Keratinocyte (primary cell): ENCODE data around the gene PCIF1. TPM values are rescaled to one million over a fixed set of nuclear protein-coding genes. Genes with fewer than 3 reads are reported as not detected.

Experiments used
- DNase-seq: peaks from one replicate; pipeline ENCODE4 v3.0.0-alpha.2; 2011; ENCODE audit warnings: low read depth, missing footprints, low spot score
- FAIRE-seq: peaks from 2 replicates; lab custom pipeline; 2011; peaks lifted over from hg19 to GRCh38; lab: Jason Lieb, UNC
- H2AFZ ChIP-seq: 2 replicates; pipeline ENCODE4 v1.6.0; 2012; ENCODE audit warnings: low read length, control low read depth, inconsistent platforms; ENCODE audit not compliant: control insufficient read depth
- H3K27ac ChIP-seq: 2 replicates; pipeline ENCODE4 v1.5.1; 2011; ENCODE audit warnings: low read length; ENCODE audit not compliant: control insufficient read depth, insufficient read depth
- H3K27me3 ChIP-seq: 3 replicates; pipeline ENCODE4 v1.6.0; 2011; ENCODE audit warnings: low read length; ENCODE audit not compliant: control insufficient read depth, insufficient read depth; ENCODE audit errors: extremely low read depth
- H3K36me3 ChIP-seq, 2 experiments: 2 replicates in 1 of 2; 3 replicates in 1 of 2; pipeline ENCODE4 v1.5.1; 2011; ENCODE audit warnings: low read length in 2 of 2, mild to moderate bottlenecking in 1 of 2; ENCODE audit not compliant: control insufficient read depth in 2 of 2, insufficient read depth in 2 of 2; ENCODE audit errors: extremely low read depth in 1 of 2
- H3K4me1 ChIP-seq: 3 replicates; pipeline ENCODE4 v1.5.1; 2011; ENCODE audit warnings: low read length; ENCODE audit not compliant: control insufficient read depth, insufficient read depth; ENCODE audit errors: extremely low read depth
- H3K4me2 ChIP-seq: 3 replicates; pipeline ENCODE4 v1.6.0; 2011; ENCODE audit warnings: low read depth, low read length; ENCODE audit not compliant: control insufficient read depth, insufficient read depth; ENCODE audit errors: extremely low read depth
- H3K4me3 ChIP-seq, 3 experiments: fragments of 200-600 bp in 1 of 3; sonication (generic) in 1 of 3; 2 replicates in 2 of 3; 3 replicates in 1 of 3; pipeline ENCODE4 v1.5.1; 2011 to 2016; ENCODE audit warnings: low read length in 3 of 3, mild to moderate bottlenecking in 3 of 3, control low read depth in 2 of 3, inconsistent platforms in 1 of 3, low read depth in 1 of 3, mixed read lengths in 1 of 3, mixed run types in 1 of 3, moderate library complexity in 1 of 3; ENCODE audit not compliant: control insufficient read depth in 2 of 3, insufficient read depth in 2 of 3; ENCODE audit errors: extremely low read depth in 1 of 3
- H3K79me2 ChIP-seq: 2 replicates; pipeline ENCODE4 v1.6.0; 2012; ENCODE audit warnings: low read length; ENCODE audit not compliant: control insufficient read depth, insufficient read depth
- H3K9ac ChIP-seq: 3 replicates; pipeline ENCODE4 v1.6.0; 2011; ENCODE audit warnings: low read length; ENCODE audit not compliant: control insufficient read depth, insufficient read depth; ENCODE audit errors: extremely low read depth
- H3K9me1 ChIP-seq: 3 replicates; pipeline ENCODE4 v1.6.0; 2011; ENCODE audit warnings: low read length; ENCODE audit not compliant: control insufficient read depth, insufficient read depth; ENCODE audit errors: extremely low read depth
- H3K9me3 ChIP-seq: 2 replicates; pipeline ENCODE4 v1.5.1; 2012; ENCODE audit warnings: low read depth, low read length; ENCODE audit not compliant: control insufficient read depth
- H4K20me1 ChIP-seq: 3 replicates; pipeline ENCODE4 v1.6.0; 2011; ENCODE audit warnings: low read length; ENCODE audit not compliant: control insufficient read depth, insufficient read depth; ENCODE audit errors: extremely low read depth
- CTCF ChIP-seq, 3 experiments: IDR thresholded peaks in 1 of 3; conservative IDR thresholded peaks in 1 of 3; optimal IDR thresholded peaks in 1 of 3; 2 replicates in 2 of 3; 3 replicates in 1 of 3; pipeline versions ENCODE3 to v1.5.1; 2011; ENCODE audit warnings: low read length in 3 of 3, mild to moderate bottlenecking in 3 of 3, moderate library complexity in 2 of 3, control low read depth in 1 of 3, inconsistent platforms in 1 of 3; ENCODE audit not compliant: insufficient read depth in 2 of 3; ENCODE audit errors: extremely low read depth in 1 of 3
- EZH2 ChIP-seq: IDR thresholded peaks from one replicate; pipeline ENCODE4 v1.6.1; 2012; ENCODE audit warnings: inconsistent platforms, mild to moderate bottlenecking, low read length, moderate library complexity
- dilution Hi-C: fragments of 300-500 bp; cut with MboI; formaldehyde crosslinking; loops from one replicate; pipeline ENCODE4 v1.7.0; 2020; ENCODE audit warnings: low sequenced_read_pairs; ENCODE audit not compliant: extremely low pct_ligation_motif_present
- polyA plus RNA-seq, 5 experiments: library from polyadenylated mRNA; depleted of rRNA in 3 of 5; stranded (reverse) in 3 of 5; stranded (forward) in 1 of 5; unstranded in 1 of 5; fragments of >200 nt; gene quantifications; 1 replicate in 1 of 5; 2 replicates in 3 of 5; 3 replicates in 1 of 5; pipeline versions ENCODE4 v1.2.1 to v1.2.3, GENCODE V29; 2011 to 2012; ENCODE audit warnings: missing spikeins in 2 of 5, low read depth in 1 of 5, low replicate concordance in 1 of 5

The PCIF1 gene
- polyA plus RNA-seq, 1 donor (not counting 4 experiments of a cell fraction or from before 2014, with no cell fraction given), result 7.0 TPM

DNA sequence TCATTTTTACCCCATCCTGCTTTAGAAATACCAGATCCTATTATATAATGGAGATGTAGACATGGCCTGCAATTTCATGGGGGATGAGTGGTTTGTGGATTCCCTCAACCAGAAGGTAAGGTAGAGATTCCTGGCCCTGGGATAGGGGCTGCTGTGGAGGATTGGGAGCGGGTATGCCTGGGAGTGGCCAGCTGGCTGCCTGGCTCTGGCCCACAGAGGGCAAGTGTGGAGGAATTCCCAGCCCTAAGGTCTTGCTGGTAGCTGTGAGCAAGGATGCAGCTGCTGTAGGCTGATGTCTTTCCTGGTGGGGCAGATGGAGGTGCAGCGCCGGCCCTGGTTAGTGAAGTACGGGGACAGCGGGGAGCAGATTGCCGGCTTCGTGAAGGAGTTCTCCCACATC lies 36.8 kb upstream of the PCIF1 start:
- H3K27me3 ChIP-seq, result no peaks in the 10 kb centered on the region
- peaks cover 13 to 37% of the 10 kb centered on the region in 2 experiments for H3K36me3 ChIP-seq
- H3K9me1 ChIP-seq, result no peaks in the 10 kb centered on the region
- no peaks in the 10 kb centered on the region for H3K9me3 ChIP-seq
- no peak overlapping the region for H3K4me2 ChIP-seq
- no peak for FAIRE-seq
- H4K20me1 ChIP-seq, result no peaks in the 10 kb centered on the region
- no peak overlapping the region for H3K27ac ChIP-seq
- no peak for DNase-seq
- no peaks in the 10 kb centered on the region for H3K79me2 ChIP-seq
- H3K9ac ChIP-seq, result no peak overlapping the region
- dilution Hi-C loops, result no loop called here
- no peak overlapping the region for H3K4me3 ChIP-seq
- TF ChIP-seq CTCF (optimal IDR thresholded peaks at IDR 0.05 in 1 of 3, IDR thresholded peaks at IDR 0.05 in 1 of 3, conservative IDR thresholded peaks at IDR 0.05 in 1 of 3; ENCODE audit: extremely low read depth in 1 of 3, insufficient read depth in 2 of 3, low read length in 3 of 3) (no peak), EZH2 (no peak)
- no peaks in the 10 kb centered on the region for H3K4me1 ChIP-seq
- H2AFZ ChIP-seq, result no peak overlapping the region

DNA sequence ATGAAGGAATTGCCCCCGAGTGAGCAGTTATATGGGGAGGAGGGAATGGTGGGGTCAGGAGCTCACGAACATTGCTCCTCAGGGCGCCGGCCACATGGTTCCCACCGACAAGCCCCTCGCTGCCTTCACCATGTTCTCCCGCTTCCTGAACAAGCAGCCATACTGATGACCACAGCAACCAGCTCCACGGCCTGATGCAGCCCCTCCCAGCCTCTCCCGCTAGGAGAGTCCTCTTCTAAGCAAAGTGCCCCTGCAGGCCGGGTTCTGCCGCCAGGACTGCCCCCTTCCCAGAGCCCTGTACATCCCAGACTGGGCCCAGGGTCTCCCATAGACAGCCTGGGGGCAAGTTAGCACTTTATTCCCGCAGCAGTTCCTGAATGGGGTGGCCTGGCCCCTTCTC lies 36.2 kb upstream of the PCIF1 start:
- dilution Hi-C loops, result no loop called here
- Histone ChIP-seq H3K9ac (no peak overlapping the region), H3K4me1 (no peaks in the 10 kb centered on the region), H3K9me3 (no peaks in the 10 kb centered on the region), H3K27me3 (no peaks in the 10 kb centered on the region), H3K79me2 (no peaks in the 10 kb centered on the region), H3K36me3 (peaks cover 13 to 37% of the 10 kb centered on the region in 2 experiments), H4K20me1 (no peaks in the 10 kb centered on the region), H3K4me2 (no peak overlapping the region), H3K9me1 (no peaks in the 10 kb centered on the region), H2AFZ (no peak overlapping the region), H3K27ac (no peak overlapping the region), H3K4me3 (no peak overlapping the region)
- DNase-seq (no peak), FAIRE-seq (no peak)
- TF ChIP-seq CTCF (optimal IDR thresholded peaks at IDR 0.05 in 1 of 3, IDR thresholded peaks at IDR 0.05 in 1 of 3, conservative IDR thresholded peaks at IDR 0.05 in 1 of 3; ENCODE audit: extremely low read depth in 1 of 3, insufficient read depth in 2 of 3, low read length in 3 of 3) (no peak), EZH2 (no peak)
